ENCODE results near the gene LAX1.
"Not testable (repeated sequence)": the region's sequence is repeated elsewhere in the genome, so short reads cannot be mapped to it uniquely, and the experiment has no call there.

Gene LAX1

DNA sequence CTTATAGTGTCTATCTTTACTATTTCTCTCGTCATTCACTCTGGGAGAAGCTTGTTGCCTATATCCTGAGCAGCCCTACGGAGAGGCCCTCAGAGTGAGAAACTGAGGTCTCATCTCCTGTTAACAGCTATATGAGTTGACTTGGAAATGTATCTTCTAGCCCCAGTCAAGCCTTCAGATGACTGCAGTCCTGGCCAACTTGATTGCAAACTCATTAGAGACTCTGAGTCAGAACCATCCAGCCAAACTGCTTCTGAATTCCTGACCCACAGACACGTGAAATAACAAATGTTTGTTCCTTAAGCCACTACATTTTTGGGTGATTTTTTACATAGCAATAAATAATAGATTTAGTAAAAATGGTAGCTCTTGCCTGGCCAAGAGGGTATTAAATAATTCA lies 26.5 kb downstream of the LAX1 start:
- no peak for DNase-seq
- H3K27ac ChIP-seq (ENCODE audit: insufficient read depth, low read length, poor library complexity, severe bottlenecking): no peak overlapping the region
- no peaks in the 10 kb centered on the region for H3K27me3 ChIP-seq (replicated peaks; ENCODE audit: control insufficient read depth, insufficient read depth, low read length, poor library complexity, severe bottlenecking)
- peaks cover 5% of the 10 kb centered on the region for H3K4me1 ChIP-seq (ENCODE audit: control insufficient read depth, insufficient read depth, low read length, poor library complexity, severe bottlenecking)
- H3K36me3 ChIP-seq (ENCODE audit: control insufficient read depth, insufficient read depth, low read length): no peaks in the 10 kb centered on the region
- no peaks in the 10 kb centered on the region for H3K9me3 ChIP-seq (ENCODE audit: control insufficient read depth, low read length)
- no peak overlapping the region for H3K4me3 ChIP-seq (ENCODE audit: insufficient read depth, low read depth, low read length, poor library complexity, severe bottlenecking)

DNA sequence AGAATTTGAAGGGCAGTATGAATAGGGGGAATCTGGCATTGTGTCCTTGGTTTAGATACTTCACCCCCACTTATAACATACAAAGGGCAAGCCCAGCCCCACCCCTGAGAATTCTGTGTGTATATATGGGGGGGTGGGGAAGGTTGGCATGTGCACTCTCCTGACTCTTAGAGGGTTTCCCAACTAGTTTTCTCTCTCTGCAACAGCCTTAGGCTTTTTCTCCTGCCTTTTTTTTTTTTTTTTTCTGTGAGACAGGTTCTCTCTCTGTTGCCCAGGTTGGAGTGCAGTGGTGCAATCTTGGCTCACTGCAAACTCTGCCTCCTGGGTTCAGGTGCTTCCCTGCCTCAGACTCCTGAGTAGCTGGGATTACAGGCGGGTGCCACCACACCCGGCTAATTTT lies 27.5 kb downstream of the LAX1 start:
- Histone ChIP-seq H3K4me3 (ENCODE audit: insufficient read depth, low read depth, low read length, poor library complexity, severe bottlenecking) (no peak overlapping the region), H3K27me3 (replicated peaks; ENCODE audit: control insufficient read depth, insufficient read depth, low read length, poor library complexity, severe bottlenecking) (no peaks in the 10 kb centered on the region)

DNA sequence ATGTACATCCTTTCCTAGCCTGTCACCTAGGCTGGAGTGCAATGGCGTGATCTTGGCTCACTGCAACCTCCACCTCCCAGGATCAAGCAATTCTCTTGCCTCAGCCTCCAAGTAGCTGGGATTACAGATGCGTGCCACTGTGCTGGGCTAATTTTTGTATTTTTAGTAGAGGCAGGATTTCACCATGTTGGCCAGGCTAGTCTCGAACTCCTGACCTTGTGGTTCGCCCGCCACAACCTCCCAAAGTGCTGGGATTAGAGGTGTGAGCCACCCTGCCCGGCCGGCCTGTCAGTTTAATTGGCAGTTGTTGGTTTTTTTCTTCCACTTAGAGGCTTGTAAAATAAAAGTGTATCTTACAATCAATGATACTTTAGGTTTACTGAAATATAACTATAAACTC lies 28.6 kb downstream of the LAX1 start:
- H3K4me1 ChIP-seq (ENCODE audit: control insufficient read depth, insufficient read depth, low read length, poor library complexity, severe bottlenecking); H3K4me3 ChIP-seq (ENCODE audit: insufficient read depth, low read depth, low read length, poor library complexity, severe bottlenecking); H3K27me3 ChIP-seq (replicated peaks; ENCODE audit: control insufficient read depth, insufficient read depth, low read length, poor library complexity, severe bottlenecking); H3K27ac ChIP-seq (ENCODE audit: insufficient read depth, low read length, poor library complexity, severe bottlenecking); DNase-seq; H3K36me3 ChIP-seq (ENCODE audit: control insufficient read depth, insufficient read depth, low read length); H3K9me3 ChIP-seq (ENCODE audit: control insufficient read depth, low read length): not testable (repeated sequence)

More for the DNA sequence above, 27.5 kb downstream of the LAX1 start:
- H3K9me3 ChIP-seq (ENCODE audit: control insufficient read depth, low read length): no peaks in the 10 kb centered on the region
- no peak for DNase-seq
- H3K27ac ChIP-seq (ENCODE audit: insufficient read depth, low read length, poor library complexity, severe bottlenecking): no peak overlapping the region
- H3K4me1 ChIP-seq (ENCODE audit: control insufficient read depth, insufficient read depth, low read length, poor library complexity, severe bottlenecking): peaks cover 5% of the 10 kb centered on the region
- no peaks in the 10 kb centered on the region for H3K36me3 ChIP-seq (ENCODE audit: control insufficient read depth, insufficient read depth, low read length)

GRCh38 chr1:203794764-203795440 lies 29.9 kb downstream of the LAX1 start:
- DNase-seq: no peak

GRCh38 chr1:203795441-203796235 lies 30.7 kb downstream of the LAX1 start, which contains the start of the genes ZBED6 and ZC3H11A:
ZBED6 (plus strand) TSS chr1:203795623; CDS start chr1:203797523, 1,900 bp downstream.
ZC3H11A (plus strand) TSS chr1:203795623; CDS start chr1:203817071, 21,448 bp downstream.
- DNase-seq: peak; percentile 94 to 99 (median 99)
- Histone ChIP-seq H3K4me3 (ENCODE audit: insufficient read depth, low read depth, low read length, poor library complexity, severe bottlenecking) (peak within 1 kb of the TSS; percentile 91), H3K27ac (ENCODE audit: insufficient read depth, low read length, poor library complexity, severe bottlenecking) (peak within 1 kb of the TSS; percentile 88), H3K9me3 (ENCODE audit: control insufficient read depth, low read length) (no peaks in the 10 kb centered on the region), H3K36me3 (ENCODE audit: control insufficient read depth, insufficient read depth, low read length) (peaks cover 6% of the 10 kb centered on the region), H3K4me1 (ENCODE audit: control insufficient read depth, insufficient read depth, low read length, poor library complexity, severe bottlenecking) (peaks cover 12% of the 10 kb centered on the region), H3K27me3 (replicated peaks; ENCODE audit: control insufficient read depth, insufficient read depth, low read length, poor library complexity, severe bottlenecking) (no peaks in the 10 kb centered on the region)

More at GRCh38 chr1:203794764-203795440, 29.9 kb downstream of the LAX1 start:
- peak overlapping the region; percentile 91 for H3K4me3 ChIP-seq (ENCODE audit: insufficient read depth, low read depth, low read length, poor library complexity, severe bottlenecking)
- H3K36me3 ChIP-seq (ENCODE audit: control insufficient read depth, insufficient read depth, low read length): peaks cover 6% of the 10 kb centered on the region
- H3K27me3 ChIP-seq (replicated peaks; ENCODE audit: control insufficient read depth, insufficient read depth, low read length, poor library complexity, severe bottlenecking): no peaks in the 10 kb centered on the region
- no peaks in the 10 kb centered on the region for H3K9me3 ChIP-seq (ENCODE audit: control insufficient read depth, low read length)
- H3K4me1 ChIP-seq (ENCODE audit: control insufficient read depth, insufficient read depth, low read length, poor library complexity, severe bottlenecking): peaks cover 8% of the 10 kb centered on the region
- H3K27ac ChIP-seq (ENCODE audit: insufficient read depth, low read length, poor library complexity, severe bottlenecking): peak overlapping the region; percentile 88

DNA sequence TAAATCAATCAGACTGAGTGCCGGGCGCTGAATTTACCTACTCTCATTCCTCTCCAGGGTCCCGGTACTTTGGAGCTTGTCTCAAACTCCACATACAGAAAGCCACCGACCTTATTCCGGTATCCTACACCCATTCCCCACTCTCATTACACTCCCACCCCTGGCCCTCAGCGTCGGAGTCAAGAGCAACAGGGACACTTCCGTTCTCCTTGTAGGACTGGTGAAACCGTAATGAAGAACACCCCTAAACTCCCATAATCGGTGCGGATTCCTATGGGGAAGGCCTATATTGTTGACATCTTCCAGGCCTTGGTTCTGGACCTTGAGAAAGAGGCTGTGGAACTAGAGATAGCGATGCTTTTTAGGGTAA lies 31.2 kb downstream of the LAX1 start:
- H3K27ac ChIP-seq (ENCODE audit: insufficient read depth, low read length, poor library complexity, severe bottlenecking): peak overlapping the region; percentile 88
- no peaks in the 10 kb centered on the region for H3K27me3 ChIP-seq (replicated peaks; ENCODE audit: control insufficient read depth, insufficient read depth, low read length, poor library complexity, severe bottlenecking)
- peak overlapping the region; percentile 91 for H3K4me3 ChIP-seq (ENCODE audit: insufficient read depth, low read depth, low read length, poor library complexity, severe bottlenecking)
- DNase-seq: peak in 1 of 3 donors; percentile 4
- H3K36me3 ChIP-seq (ENCODE audit: control insufficient read depth, insufficient read depth, low read length): peaks cover 6% of the 10 kb centered on the region
- H3K4me1 ChIP-seq (ENCODE audit: control insufficient read depth, insufficient read depth, low read length, poor library complexity, severe bottlenecking): peaks cover 12% of the 10 kb centered on the region
- H3K9me3 ChIP-seq (ENCODE audit: control insufficient read depth, low read length): no peaks in the 10 kb centered on the region

- H3K4me1 ChIP-seq (ENCODE audit: control insufficient read depth, insufficient read depth, low read length, poor library complexity, severe bottlenecking): peaks cover 12% of the 10 kb centered on the region
- H3K27ac ChIP-seq (ENCODE audit: insufficient read depth, low read length, poor library complexity, severe bottlenecking): no peak overlapping the region
- H3K27me3 ChIP-seq (replicated peaks; ENCODE audit: control insufficient read depth, insufficient read depth, low read length, poor library complexity, severe bottlenecking): no peaks in the 10 kb centered on the region
- no peak for DNase-seq
- H3K9me3 ChIP-seq (ENCODE audit: control insufficient read depth, low read length): no peaks in the 10 kb centered on the region
- H3K36me3 ChIP-seq (ENCODE audit: control insufficient read depth, insufficient read depth, low read length): peaks cover 6% of the 10 kb centered on the region
- H3K4me3 ChIP-seq (ENCODE audit: insufficient read depth, low read depth, low read length, poor library complexity, severe bottlenecking): no peak overlapping the region
Measured at GRCh38 chr1:203797216-203797615, 32.2 kb downstream of the LAX1 start.

DNA sequence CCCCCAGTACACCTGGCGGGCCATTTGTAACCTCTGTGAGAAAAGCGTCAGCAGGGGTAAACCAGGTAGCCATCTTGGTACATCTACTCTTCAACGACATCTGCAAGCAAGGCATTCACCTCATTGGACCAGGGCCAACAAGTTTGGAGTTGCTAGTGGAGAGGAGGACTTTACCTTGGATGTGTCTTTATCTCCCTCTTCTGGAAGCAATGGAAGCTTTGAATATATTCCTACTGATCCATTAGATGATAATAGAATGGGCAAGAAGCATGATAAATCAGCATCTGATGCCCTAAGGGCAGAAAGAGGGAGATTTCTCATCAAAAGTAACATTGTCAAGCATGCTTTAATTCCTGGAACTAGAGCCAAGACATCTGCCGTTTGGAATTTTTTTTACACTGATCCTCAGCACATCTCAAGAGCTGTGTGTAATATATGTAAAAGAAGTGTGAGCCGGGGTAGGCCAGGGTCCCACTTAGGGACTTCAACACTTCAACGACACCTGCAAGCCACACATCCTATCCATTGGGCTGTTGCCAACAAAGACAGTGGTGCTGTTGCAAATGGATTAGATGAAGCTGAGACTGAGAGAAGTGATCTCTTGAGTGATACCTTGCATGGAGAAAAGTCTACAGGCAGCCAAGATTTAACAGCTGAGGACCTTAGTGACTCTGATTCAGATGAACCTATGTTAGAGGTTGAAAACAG lies 33.1 kb downstream of the LAX1 start:
- DNase-seq: no peak
- Histone ChIP-seq H3K36me3 (ENCODE audit: control insufficient read depth, insufficient read depth, low read length) (peaks cover 8% of the 10 kb centered on the region), H3K4me3 (ENCODE audit: insufficient read depth, low read depth, low read length, poor library complexity, severe bottlenecking) (no peak overlapping the region)

DNA sequence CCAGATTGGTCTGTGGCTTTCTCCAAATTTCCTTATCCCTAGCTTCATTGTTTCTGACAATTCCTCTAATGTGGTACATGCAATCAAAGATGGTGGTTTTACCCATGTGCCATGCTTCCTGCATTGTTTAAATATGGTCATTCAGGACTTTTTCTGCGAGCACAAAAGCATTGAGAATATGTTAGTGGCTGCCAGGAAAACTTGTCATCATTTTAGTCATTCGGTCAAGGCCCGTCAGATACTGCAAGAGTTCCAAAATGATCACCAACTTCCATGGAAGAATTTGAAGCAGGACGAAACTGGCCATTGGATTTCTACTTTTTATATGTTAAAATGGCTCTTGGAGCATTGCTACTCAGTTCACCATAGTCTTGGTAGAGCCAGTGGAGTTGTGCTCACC lies 34.2 kb downstream of the LAX1 start:
- H3K27ac ChIP-seq (ENCODE audit: insufficient read depth, low read length, poor library complexity, severe bottlenecking): no peak overlapping the region
- no peak for DNase-seq
- no peak overlapping the region for H3K4me3 ChIP-seq (ENCODE audit: insufficient read depth, low read depth, low read length, poor library complexity, severe bottlenecking)
- H3K4me1 ChIP-seq (ENCODE audit: control insufficient read depth, insufficient read depth, low read length, poor library complexity, severe bottlenecking): peaks cover 12% of the 10 kb centered on the region
- H3K27me3 ChIP-seq (replicated peaks; ENCODE audit: control insufficient read depth, insufficient read depth, low read length, poor library complexity, severe bottlenecking): no peaks in the 10 kb centered on the region
- peaks cover 14% of the 10 kb centered on the region for H3K36me3 ChIP-seq (ENCODE audit: control insufficient read depth, insufficient read depth, low read length)
- H3K9me3 ChIP-seq (ENCODE audit: control insufficient read depth, low read length): no peaks in the 10 kb centered on the region

More for the DNA sequence above, 33.1 kb downstream of the LAX1 start:
- Histone ChIP-seq H3K4me1 (ENCODE audit: control insufficient read depth, insufficient read depth, low read length, poor library complexity, severe bottlenecking) (peaks cover 12% of the 10 kb centered on the region), H3K27me3 (replicated peaks; ENCODE audit: control insufficient read depth, insufficient read depth, low read length, poor library complexity, severe bottlenecking) (no peaks in the 10 kb centered on the region), H3K27ac (ENCODE audit: insufficient read depth, low read length, poor library complexity, severe bottlenecking) (no peak overlapping the region), H3K9me3 (ENCODE audit: control insufficient read depth, low read length) (no peaks in the 10 kb centered on the region)

Measured in effector memory CD4-positive, alpha-beta T cell (primary cell).